Ovary (tissue), 3 donors: ENCODE measurements around the gene AGBL4.

Source experiments
- CTCF ChIP-seq, 3 donors: fragments of 450-650 bp in 2 of 3; fragments of 200-600 bp in 1 of 3; IDR thresholded peaks; one replicate each; pipeline versions ENCODE4 v1.5.1 to v1.8.0; 2016 to 2022; ENCODE audit warnings: antibody characterized with exemption in 3 of 3, mild to moderate bottlenecking in 1 of 3
- POLR2A ChIP-seq: fragments of 450-650 bp; IDR thresholded peaks from one replicate; pipeline ENCODE4 v1.6.1; 2017; ENCODE audit warnings: antibody characterized with exemption, mild to moderate bottlenecking, moderate library complexity
- donor health status: DM: no; HTN: no; CAD: no.

- TF ChIP-seq CTCF (IDR thresholded peaks at IDR 0.05) (no peak), POLR2A (no peak)
These were observed 1070.1 kb downstream of the AGBL4 start for GRCh38 chr1:48953617-48954016.
